ENCODE results near the gene PGAM5.
A peak's percentile ranks its signal among the peaks of the same experiment; 100 is the strongest.
"Not testable (repeated sequence)": the region's sequence is repeated elsewhere in the genome, so short reads cannot be mapped to it uniquely, and the experiment has no call there.

The PGAM5 gene

GRCh38 chr12:132740313-132740646, 29.6 kb downstream of the PGAM5 start:
- DNase-seq (ENCODE audit: extremely low spot score, insufficient read length, low read depth) (no peak), FAIRE-seq (no peak)

- DNase-seq (ENCODE audit: extremely low spot score, insufficient read length, low read depth) (no peak), FAIRE-seq (no peak)
These were observed 30.0 kb downstream of the PGAM5 start for GRCh38 chr12:132740652-132741051.

- FAIRE-seq (no peak), DNase-seq (ENCODE audit: extremely low spot score, insufficient read length, low read depth) (no peak)
These were observed 31.0 kb downstream of the PGAM5 start for GRCh38 chr12:132741620-132742019.

- FAIRE-seq = no peak
- DNase-seq (ENCODE audit: extremely low spot score, insufficient read length, low read depth) = no peak
These were observed 33.2 kb downstream of the PGAM5 start for GRCh38 chr12:132743831-132744230.

- DNase-seq (ENCODE audit: extremely low spot score, insufficient read length, low read depth) (no peak), FAIRE-seq (no peak)
These were observed 36.0 kb downstream of the PGAM5 start for GRCh38 chr12:132746613-132747012.

- FAIRE-seq (no peak), DNase-seq (ENCODE audit: extremely low spot score, insufficient read length, low read depth) (no peak)
These were observed 36.8 kb downstream of the PGAM5 start for GRCh38 chr12:132747395-132747794.

GRCh38 chr12:132747896-132748295, 37.3 kb downstream of the PGAM5 start:
- FAIRE-seq (no peak), DNase-seq (ENCODE audit: extremely low spot score, insufficient read length, low read depth) (no peak)

GRCh38 chr12:132748319-132748718, 37.7 kb downstream of the PGAM5 start:
- FAIRE-seq (no peak), DNase-seq (ENCODE audit: extremely low spot score, insufficient read length, low read depth) (no peak)

- DNase-seq (ENCODE audit: extremely low spot score, insufficient read length, low read depth); FAIRE-seq: not testable (repeated sequence)
These were observed 43.0 kb downstream of the PGAM5 start for GRCh38 chr12:132753670-132754069.

GRCh38 chr12:132754160-132754932, 43.7 kb downstream of the PGAM5 start:
- DNase-seq (ENCODE audit: extremely low spot score, insufficient read length, low read depth) = no peak
- FAIRE-seq = no peak

- DNase-seq (ENCODE audit: extremely low spot score, insufficient read length, low read depth); FAIRE-seq: not testable (repeated sequence)
These were observed 48.2 kb downstream of the PGAM5 start for GRCh38 chr12:132758825-132759224.

GRCh38 chr12:132759359-132759758, 48.7 kb downstream of the PGAM5 start:
- DNase-seq (ENCODE audit: extremely low spot score, insufficient read length, low read depth) (no peak), FAIRE-seq (no peak)

GRCh38 chr12:132761032-132761920, 50.6 kb downstream of the PGAM5 start, which contains the start of gene ANKLE2:
TSS of gene ANKLE2 (minus strand) at chr12:132761832. CDS start at chr12:132761798, 34 bp downstream.
- DNase-seq (ENCODE audit: extremely low spot score, insufficient read length, low read depth) (no peak), FAIRE-seq (no peak)

- DNase-seq (ENCODE audit: extremely low spot score, insufficient read length, low read depth) = peak; percentile 82
These were observed 51.4 kb downstream of the PGAM5 start for GRCh38 chr12:132761921-132762583.

GRCh38 chr12:132764231-132764630, 53.6 kb downstream of the PGAM5 start:
- FAIRE-seq = no peak
- DNase-seq (ENCODE audit: extremely low spot score, insufficient read length, low read depth) = no peak

More at GRCh38 chr12:132761921-132762583, 51.4 kb downstream of the PGAM5 start:
- FAIRE-seq = no peak

- DNase-seq (ENCODE audit: extremely low spot score, insufficient read length, low read depth) (no peak), FAIRE-seq (no peak)
These were observed 54.7 kb downstream of the PGAM5 start for GRCh38 chr12:132765361-132765760.

GRCh38 chr12:132766380-132767085, 55.9 kb downstream of the PGAM5 start:
- DNase-seq (ENCODE audit: extremely low spot score, insufficient read length, low read depth) (no peak), FAIRE-seq (no peak)

GRCh38 chr12:132771126-132771838, 60.6 kb downstream of the PGAM5 start:
- DNase-seq (ENCODE audit: extremely low spot score, insufficient read length, low read depth) (no peak), FAIRE-seq (peak; percentile 83)
